Vein endothelial cell (primary cell): ENCODE results near the gene AGER. TPM values are rescaled to one million over a fixed set of nuclear protein-coding genes. Genes with fewer than 3 reads are reported as not detected.

Source experiments
- small RNA-seq: library from RNA; depleted of rRNA; stranded (forward); fragments of <200 nt; gene quantifications from one replicate; pipeline ENCODE3, GENCODE V24; 2012
- total RNA-seq: library from RNA; depleted of rRNA; stranded (reverse); fragments of >200 nt; gene quantifications from 2 replicates; pipeline ENCODE4 v1.2.3, GENCODE V29; 2012

AGER gene
- 0.48 TPM in 1 of 2 replicates, not detected in the other for total RNA-seq

GRCh38 chr6:32184084-32184640 is at the start of gene AGER:
Gene AGER (minus strand): TSS chr6:32184253. CDS start chr6:32184222, 31 bp downstream.

GRCh38 chr6:32223258-32224235 is 39.5 kb upstream of the AGER start, which contains the start of gene NOTCH4:
Gene NOTCH4 (minus strand): TSS chr6:32224067. CDS start chr6:32223928, 139 bp downstream.

GRCh38 chr6:32192608-32193039 is 8.6 kb upstream of the AGER start, which contains the start of gene GPSM3:
Gene GPSM3 (minus strand): TSS chr6:32192643. CDS start chr6:32192513, 130 bp downstream.

GRCh38 chr6:32190054-32190851 is 6.2 kb upstream of the AGER start, which contains the start of gene PBX2:
Gene PBX2 (minus strand): TSS chr6:32190202. CDS start chr6:32189915, 287 bp downstream.

GRCh38 chr6:32177788-32178546 is 6.1 kb downstream of the AGER start, which contains the start of gene RNF5:
Gene RNF5 (plus strand): TSS chr6:32178405. CDS start chr6:32178512, 107 bp downstream.

GRCh38 chr6:32175711-32176475 is 8.2 kb downstream of the AGER start, which contains the start of gene AGPAT1:
Gene AGPAT1 (minus strand): TSS chr6:32176084. CDS start chr6:32171496, 4,588 bp downstream.

GRCh38 chr6:32164295-32164694 is 19.8 kb downstream of the AGER start, which contains the start of gene EGFL8:
Gene EGFL8 (plus strand): TSS chr6:32164595. CDS start chr6:32166166, 1,571 bp downstream.

GRCh38 chr6:32153564-32154513 is 30.2 kb downstream of the AGER start, which contains the start of gene PPT2:
Gene PPT2 (plus strand): TSS chr6:32154141. CDS start chr6:32154595, 454 bp downstream.

GRCh38 chr6:32151863-32152768 is 31.9 kb downstream of the AGER start, which contains the start of gene PRRT1:
Gene PRRT1 (minus strand): TSS chr6:32151939. CDS start chr6:32151827, 112 bp downstream.

Small RNA genes within 50 kb of the gene (small RNA-seq; reads per million reads assigned to genes)
- gene AL662884.1 (not detected), gene MIR6833 (not detected)

Other genes starting within 250 kb of the AGER start
- 0.98 and 1.2 TPM in 2 replicates for gene CFB, start 238.2 kb downstream of the AGER start, total RNA-seq
- gene NELFE, start 225.3 kb downstream of the AGER start, total RNA-seq = 94.7 and 131 TPM in 2 replicates
- gene SKIC2, start 225.1 kb downstream of the AGER start, total RNA-seq = 49.4 and 58.1 TPM in 2 replicates
- 13.1 and 15.2 TPM in 2 replicates for gene DXO, start 212.1 kb downstream of the AGER start, total RNA-seq
- 0.96 and 3.3 TPM in 2 replicates for gene C4A, start 202.2 kb downstream of the AGER start, total RNA-seq
- gene C4B, start 169.5 kb downstream of the AGER start, total RNA-seq = 0.33 and 0.76 TPM in 2 replicates
- gene CYP21A2, start 145.8 kb downstream of the AGER start, total RNA-seq = under 0.01 TPM in 1 of 2 replicates, not detected in the other
- gene TNXB, start 74.9 kb downstream of the AGER start, total RNA-seq = 2.1 and 4.2 TPM in 2 replicates
- gene ATF6B, start 56.0 kb downstream of the AGER start, total RNA-seq = 34.9 and 37.0 TPM in 2 replicates
- 7.4 and 9.5 TPM in 2 replicates for gene FKBPL, start 54.0 kb downstream of the AGER start, total RNA-seq
- gene PRRT1, start 32.3 kb downstream of the AGER start, total RNA-seq = not detected in 2 replicates
- gene PPT2, start 30.1 kb downstream of the AGER start, total RNA-seq = 13.5 and 81.7 TPM in 2 replicates
- 0.96 and 3.6 TPM in 2 replicates for gene EGFL8, start 19.7 kb downstream of the AGER start, total RNA-seq
- 20.0 and 32.3 TPM in 2 replicates for gene AGPAT1, start 8.2 kb downstream of the AGER start, total RNA-seq
- 44.0 and 52.3 TPM in 2 replicates for gene RNF5, start 5.8 kb downstream of the AGER start, total RNA-seq
- 43.5 and 53.6 TPM in 2 replicates for gene PBX2, start 5.9 kb upstream of the AGER start, total RNA-seq
- 9.8 and 18.0 TPM in 2 replicates for gene GPSM3, start 8.4 kb upstream of the AGER start, total RNA-seq
- 53.6 and 68.6 TPM in 2 replicates for gene NOTCH4, start 39.8 kb upstream of the AGER start, total RNA-seq
- not detected in 2 replicates for gene TSBP1, start 187.7 kb upstream of the AGER start, total RNA-seq
- not detected in 2 replicates for gene BTNL2, start 222.9 kb upstream of the AGER start, total RNA-seq